Keratinocyte (primary cell): Measurements from ENCODE around the gene GALNT9. TPM values are rescaled to one million over a fixed set of nuclear protein-coding genes. Genes with fewer than 3 reads are reported as not detected.
"Not testable (repeated sequence)": the region's sequence is repeated elsewhere in the genome, so short reads cannot be mapped to it uniquely, and the experiment has no call there.

Experiments used
- DNase-seq: peaks from one replicate; pipeline ENCODE4 v3.0.0-alpha.2; 2011; ENCODE audit warnings: low read depth, missing footprints, low spot score
- FAIRE-seq: peaks from 2 replicates; lab custom pipeline; 2011; peaks lifted over from hg19 to GRCh38; lab: Jason Lieb, UNC
- H2AFZ ChIP-seq: 2 replicates; pipeline ENCODE4 v1.6.0; 2012; ENCODE audit warnings: low read length, control low read depth, inconsistent platforms; ENCODE audit not compliant: control insufficient read depth
- H3K27ac ChIP-seq: 2 replicates; pipeline ENCODE4 v1.5.1; 2011; ENCODE audit warnings: low read length; ENCODE audit not compliant: control insufficient read depth, insufficient read depth
- H3K27me3 ChIP-seq: 3 replicates; pipeline ENCODE4 v1.6.0; 2011; ENCODE audit warnings: low read length; ENCODE audit not compliant: control insufficient read depth, insufficient read depth; ENCODE audit errors: extremely low read depth
- H3K36me3 ChIP-seq, 2 experiments: 2 replicates in 1 of 2; 3 replicates in 1 of 2; pipeline ENCODE4 v1.5.1; 2011; ENCODE audit warnings: low read length in 2 of 2, mild to moderate bottlenecking in 1 of 2; ENCODE audit not compliant: control insufficient read depth in 2 of 2, insufficient read depth in 2 of 2; ENCODE audit errors: extremely low read depth in 1 of 2
- H3K4me1 ChIP-seq: 3 replicates; pipeline ENCODE4 v1.5.1; 2011; ENCODE audit warnings: low read length; ENCODE audit not compliant: control insufficient read depth, insufficient read depth; ENCODE audit errors: extremely low read depth
- H3K4me2 ChIP-seq: 3 replicates; pipeline ENCODE4 v1.6.0; 2011; ENCODE audit warnings: low read depth, low read length; ENCODE audit not compliant: control insufficient read depth, insufficient read depth; ENCODE audit errors: extremely low read depth
- H3K4me3 ChIP-seq, 3 experiments: fragments of 200-600 bp in 1 of 3; sonication (generic) in 1 of 3; 2 replicates in 2 of 3; 3 replicates in 1 of 3; pipeline ENCODE4 v1.5.1; 2011 to 2016; ENCODE audit warnings: low read length in 3 of 3, mild to moderate bottlenecking in 3 of 3, control low read depth in 2 of 3, inconsistent platforms in 1 of 3, low read depth in 1 of 3, mixed read lengths in 1 of 3, mixed run types in 1 of 3, moderate library complexity in 1 of 3; ENCODE audit not compliant: control insufficient read depth in 2 of 3, insufficient read depth in 2 of 3; ENCODE audit errors: extremely low read depth in 1 of 3
- H3K79me2 ChIP-seq: 2 replicates; pipeline ENCODE4 v1.6.0; 2012; ENCODE audit warnings: low read length; ENCODE audit not compliant: control insufficient read depth, insufficient read depth
- H3K9ac ChIP-seq: 3 replicates; pipeline ENCODE4 v1.6.0; 2011; ENCODE audit warnings: low read length; ENCODE audit not compliant: control insufficient read depth, insufficient read depth; ENCODE audit errors: extremely low read depth
- H3K9me1 ChIP-seq: 3 replicates; pipeline ENCODE4 v1.6.0; 2011; ENCODE audit warnings: low read length; ENCODE audit not compliant: control insufficient read depth, insufficient read depth; ENCODE audit errors: extremely low read depth
- H3K9me3 ChIP-seq: 2 replicates; pipeline ENCODE4 v1.5.1; 2012; ENCODE audit warnings: low read depth, low read length; ENCODE audit not compliant: control insufficient read depth
- H4K20me1 ChIP-seq: 3 replicates; pipeline ENCODE4 v1.6.0; 2011; ENCODE audit warnings: low read length; ENCODE audit not compliant: control insufficient read depth, insufficient read depth; ENCODE audit errors: extremely low read depth
- EZH2 ChIP-seq: IDR thresholded peaks from one replicate; pipeline ENCODE4 v1.6.1; 2012; ENCODE audit warnings: inconsistent platforms, mild to moderate bottlenecking, low read length, moderate library complexity
- dilution Hi-C: fragments of 300-500 bp; cut with MboI; formaldehyde crosslinking; loops from one replicate; pipeline ENCODE4 v1.7.0; 2020; ENCODE audit warnings: low sequenced_read_pairs; ENCODE audit not compliant: extremely low pct_ligation_motif_present
- polyA plus RNA-seq, 5 experiments: library from polyadenylated mRNA; depleted of rRNA in 3 of 5; stranded (reverse) in 3 of 5; stranded (forward) in 1 of 5; unstranded in 1 of 5; fragments of >200 nt; gene quantifications; 1 replicate in 1 of 5; 2 replicates in 3 of 5; 3 replicates in 1 of 5; pipeline versions ENCODE4 v1.2.1 to v1.2.3, GENCODE V29; 2011 to 2012; ENCODE audit warnings: missing spikeins in 2 of 5, low read depth in 1 of 5, low replicate concordance in 1 of 5
- TF ChIP-seq, protein P1 (sequence below), 3 experiments: IDR thresholded peaks in 1 of 3; conservative IDR thresholded peaks in 1 of 3; optimal IDR thresholded peaks in 1 of 3; 2 replicates in 2 of 3; 3 replicates in 1 of 3; pipeline versions ENCODE3 to v1.5.1; 2011; ENCODE audit warnings: low read length in 3 of 3, mild to moderate bottlenecking in 3 of 3, moderate library complexity in 2 of 3, control low read depth in 1 of 3, inconsistent platforms in 1 of 3; ENCODE audit not compliant: insufficient read depth in 2 of 3; ENCODE audit errors: extremely low read depth in 1 of 3

GALNT9 gene
- polyA plus RNA-seq, 1 donor (not counting 4 experiments of a cell fraction or from before 2014, with no cell fraction given), result not detected

DNA sequence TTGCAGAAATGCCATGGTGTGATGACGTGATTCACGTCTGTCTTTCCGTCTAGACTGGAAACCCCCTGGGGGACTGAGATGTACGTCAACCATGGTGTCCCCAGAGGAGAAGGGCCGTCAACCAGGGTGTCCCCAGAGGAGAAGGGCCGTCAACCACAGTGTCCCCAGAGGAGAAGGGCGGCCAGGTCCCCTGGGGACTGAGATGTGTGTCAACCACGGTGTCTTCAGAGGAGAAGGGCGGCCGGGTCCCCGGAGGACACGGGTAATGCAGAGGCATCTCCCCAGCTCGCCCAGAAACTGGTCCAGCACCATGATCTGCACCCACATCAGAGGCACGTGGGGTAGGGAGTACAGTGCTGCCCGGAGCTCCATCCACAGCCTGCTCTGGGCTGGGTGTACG, 30.6 kb upstream of the GALNT9 start:
- H2AFZ ChIP-seq, result no peak overlapping the region
- peaks cover 24% of the 10 kb centered on the region for H3K9me3 ChIP-seq
- DNase-seq, result no peak
- dilution Hi-C loops, result no loop called here
- FAIRE-seq, result no peak
- no peaks in the 10 kb centered on the region for H3K36me3 ChIP-seq
- no peak overlapping the region for H3K4me2 ChIP-seq
- TF ChIP-seq, protein P1, sequence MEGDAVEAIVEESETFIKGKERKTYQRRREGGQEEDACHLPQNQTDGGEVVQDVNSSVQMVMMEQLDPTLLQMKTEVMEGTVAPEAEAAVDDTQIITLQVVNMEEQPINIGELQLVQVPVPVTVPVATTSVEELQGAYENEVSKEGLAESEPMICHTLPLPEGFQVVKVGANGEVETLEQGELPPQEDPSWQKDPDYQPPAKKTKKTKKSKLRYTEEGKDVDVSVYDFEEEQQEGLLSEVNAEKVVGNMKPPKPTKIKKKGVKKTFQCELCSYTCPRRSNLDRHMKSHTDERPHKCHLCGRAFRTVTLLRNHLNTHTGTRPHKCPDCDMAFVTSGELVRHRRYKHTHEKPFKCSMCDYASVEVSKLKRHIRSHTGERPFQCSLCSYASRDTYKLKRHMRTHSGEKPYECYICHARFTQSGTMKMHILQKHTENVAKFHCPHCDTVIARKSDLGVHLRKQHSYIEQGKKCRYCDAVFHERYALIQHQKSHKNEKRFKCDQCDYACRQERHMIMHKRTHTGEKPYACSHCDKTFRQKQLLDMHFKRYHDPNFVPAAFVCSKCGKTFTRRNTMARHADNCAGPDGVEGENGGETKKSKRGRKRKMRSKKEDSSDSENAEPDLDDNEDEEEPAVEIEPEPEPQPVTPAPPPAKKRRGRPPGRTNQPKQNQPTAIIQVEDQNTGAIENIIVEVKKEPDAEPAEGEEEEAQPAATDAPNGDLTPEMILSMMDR (optimal IDR thresholded peaks at IDR 0.05 in 1 of 3, IDR thresholded peaks at IDR 0.05 in 1 of 3, conservative IDR thresholded peaks at IDR 0.05 in 1 of 3; ENCODE audit: extremely low read depth in 1 of 3, insufficient read depth in 2 of 3, low read length in 3 of 3), result no peak
- TF ChIP-seq EZH2, result no peak
- no peak overlapping the region for H3K9ac ChIP-seq
- H3K4me3 ChIP-seq, result no peak overlapping the region
- no peak overlapping the region for H3K27ac ChIP-seq
- H3K9me1 ChIP-seq, result no peaks in the 10 kb centered on the region
- no peaks in the 10 kb centered on the region for H3K79me2 ChIP-seq
- H3K27me3 ChIP-seq, result no peaks in the 10 kb centered on the region
- H4K20me1 ChIP-seq, result no peaks in the 10 kb centered on the region
- no peaks in the 10 kb centered on the region for H3K4me1 ChIP-seq

GRCh38 chr12:132359551-132359950, 30.2 kb upstream of the GALNT9 start:
- dilution Hi-C loops, result no loop called here
- DNase-seq, result no peak
- H3K4me3 ChIP-seq, result no peak overlapping the region

DNA sequence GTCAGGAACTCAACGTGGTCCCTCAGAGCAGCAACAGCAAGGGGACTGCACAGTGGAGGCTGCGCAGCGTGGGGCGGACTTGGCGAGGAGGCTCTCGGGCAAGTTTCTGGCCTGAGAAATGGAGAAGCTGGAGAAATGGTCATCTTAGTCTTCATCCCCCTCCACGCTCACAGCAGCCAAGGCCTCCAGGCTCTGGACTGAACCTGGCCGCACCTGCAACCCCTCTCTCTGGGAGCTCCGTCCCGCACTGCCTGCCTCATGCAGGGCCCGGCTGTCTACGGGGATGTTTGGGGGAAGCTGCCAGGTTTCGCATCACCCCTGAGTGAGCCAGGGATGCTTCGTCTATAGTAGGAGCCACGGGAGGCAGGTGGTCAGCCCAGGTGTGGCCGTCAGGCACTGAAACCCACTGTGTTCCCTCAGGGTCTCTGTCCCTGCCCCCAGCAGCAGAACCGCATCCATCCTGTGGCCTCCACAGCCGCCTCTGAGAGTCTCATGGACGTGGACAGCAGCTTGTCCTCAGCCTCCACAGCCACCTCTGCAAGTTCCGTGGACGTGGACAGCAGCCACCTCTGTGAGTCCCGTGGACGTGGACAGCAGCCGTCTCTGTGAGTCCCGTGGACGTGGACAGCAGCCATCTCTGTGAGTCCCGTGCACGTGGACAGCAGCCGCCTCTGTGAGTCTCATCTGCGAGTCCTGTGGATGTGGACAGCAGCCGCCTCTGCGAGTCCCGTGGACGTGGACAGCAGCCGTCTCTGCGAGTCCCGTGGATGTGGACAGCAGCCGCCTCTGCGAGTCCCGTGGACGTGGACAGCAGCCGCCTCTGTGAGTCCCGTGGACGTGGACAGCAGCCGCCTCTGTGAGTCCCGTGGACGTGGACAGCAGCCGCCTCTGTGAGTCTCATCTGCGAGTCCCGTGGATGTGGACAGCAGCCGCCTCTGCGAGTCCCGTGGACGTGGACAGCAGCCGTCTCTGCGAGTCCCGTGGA, 29.1 kb upstream of the GALNT9 start:
- dilution Hi-C loops, H3K9ac ChIP-seq, FAIRE-seq, DNase-seq, H3K4me1 ChIP-seq, H4K20me1 ChIP-seq, H3K4me3 ChIP-seq, H2AFZ ChIP-seq, H3K4me2 ChIP-seq, H3K27ac ChIP-seq, H3K27me3 ChIP-seq, H3K9me1 ChIP-seq, H3K36me3 ChIP-seq, H3K79me2 ChIP-seq: not testable (repeated sequence)
- H3K9me3 ChIP-seq, result peaks cover 24% of the 10 kb centered on the region

More at GRCh38 chr12:132359551-132359950, 30.2 kb upstream of the GALNT9 start:
- no peaks in the 10 kb centered on the region for H4K20me1 ChIP-seq
- H3K27ac ChIP-seq, result no peak overlapping the region
- H3K9ac ChIP-seq, result no peak overlapping the region
- H3K4me1 ChIP-seq, result no peaks in the 10 kb centered on the region
- H2AFZ ChIP-seq, result no peak overlapping the region
- H3K9me3 ChIP-seq, result peaks cover 24% of the 10 kb centered on the region
- H3K4me2 ChIP-seq, result no peak overlapping the region
- no peaks in the 10 kb centered on the region for H3K27me3 ChIP-seq
- TF ChIP-seq, protein P1 (optimal IDR thresholded peaks at IDR 0.05 in 1 of 3, IDR thresholded peaks at IDR 0.05 in 1 of 3, conservative IDR thresholded peaks at IDR 0.05 in 1 of 3; ENCODE audit: extremely low read depth in 1 of 3, insufficient read depth in 2 of 3, low read length in 3 of 3), result no peak
- TF ChIP-seq EZH2, result no peak
- FAIRE-seq, result no peak
- no peaks in the 10 kb centered on the region for H3K9me1 ChIP-seq
- H3K36me3 ChIP-seq, result no peaks in the 10 kb centered on the region
- no peaks in the 10 kb centered on the region for H3K79me2 ChIP-seq
